Measurements from ENCODE around the gene ZFP57.

ZFP57 gene

DNA sequence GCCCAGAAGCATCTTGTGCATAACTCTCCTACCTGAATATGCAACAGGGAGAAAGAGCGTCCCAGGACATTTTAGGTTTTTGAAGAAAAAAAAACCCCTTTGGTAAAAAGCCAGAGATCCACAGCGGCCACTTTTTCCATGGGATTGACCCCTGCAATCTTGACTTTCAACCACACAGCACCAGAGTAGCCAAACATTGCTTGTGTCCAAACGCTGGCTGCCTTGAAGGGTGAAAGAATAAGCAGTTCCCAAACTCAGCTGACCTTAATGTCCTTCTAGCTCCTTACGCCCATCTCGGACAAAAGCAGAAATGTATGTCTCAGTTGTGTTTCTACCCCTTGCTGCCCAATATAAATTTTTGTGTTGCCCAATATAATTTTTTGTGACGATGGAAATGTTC lies 25.3 kb downstream of the ZFP57 start:
- DNase-seq (ENCODE audit: low read depth), result no peak

- no peak for DNase-seq (ENCODE audit: low read depth)
These were observed 27.4 kb downstream of the ZFP57 start for GRCh38 chr6:29653452-29654038.

DNA sequence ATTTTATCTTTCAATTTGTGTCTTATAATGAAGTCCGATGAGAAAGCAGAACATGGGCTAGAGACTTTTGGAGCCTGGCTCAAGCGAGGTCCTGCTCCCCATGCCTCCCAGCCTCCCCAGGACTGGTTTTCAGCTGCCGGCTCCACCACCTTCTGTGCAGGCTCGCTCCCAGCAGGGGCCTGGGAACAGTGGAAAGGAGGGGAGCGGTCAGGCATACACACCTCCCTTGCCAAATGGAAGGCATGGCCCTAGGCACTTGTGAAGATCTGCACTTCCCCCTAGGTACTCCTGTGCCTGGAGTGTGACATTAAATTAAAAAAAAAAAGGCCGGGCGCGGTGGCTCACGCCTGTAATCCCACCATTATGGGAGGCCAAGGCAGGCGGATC lies 28.8 kb downstream of the ZFP57 start:
- DNase-seq (ENCODE audit: low read depth), result no peak

DNA sequence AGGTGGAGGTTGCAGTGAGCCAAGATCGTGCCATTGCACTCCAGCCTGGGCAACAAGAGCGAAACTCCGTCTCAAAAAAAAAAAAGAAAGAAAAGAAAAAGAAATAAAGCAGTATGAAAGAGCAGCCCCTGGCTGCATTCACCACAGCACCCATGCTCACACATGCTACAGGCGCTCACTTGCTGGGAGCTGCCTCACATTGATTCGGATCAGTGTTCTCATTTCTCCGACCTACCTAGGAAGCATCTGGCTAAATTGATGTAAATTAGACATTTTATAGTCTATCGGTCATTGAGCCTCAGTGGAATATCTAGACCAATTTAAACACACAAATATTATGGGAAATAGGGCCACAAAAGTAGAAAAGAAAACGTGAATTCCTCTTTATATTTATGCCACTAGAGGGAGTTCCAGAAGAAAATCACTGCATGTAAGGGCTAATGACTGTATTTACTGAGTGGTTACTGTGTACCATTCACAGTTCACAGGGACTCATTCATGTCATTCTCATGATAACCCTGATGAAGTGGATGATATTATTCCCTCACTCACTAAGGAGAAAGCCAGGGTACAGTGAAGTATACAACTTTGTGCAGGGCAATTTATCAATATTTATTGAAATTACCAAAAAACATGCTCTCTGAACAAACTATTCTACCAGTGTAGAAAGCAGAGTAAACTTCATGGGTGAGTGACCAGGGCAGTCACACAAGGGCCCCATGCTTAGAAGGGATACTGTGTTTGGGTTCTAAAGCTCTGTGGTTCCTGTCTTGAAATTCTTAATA lies 29.3 kb downstream of the ZFP57 start:
- no peak for DNase-seq (ENCODE audit: low read depth)

DNA sequence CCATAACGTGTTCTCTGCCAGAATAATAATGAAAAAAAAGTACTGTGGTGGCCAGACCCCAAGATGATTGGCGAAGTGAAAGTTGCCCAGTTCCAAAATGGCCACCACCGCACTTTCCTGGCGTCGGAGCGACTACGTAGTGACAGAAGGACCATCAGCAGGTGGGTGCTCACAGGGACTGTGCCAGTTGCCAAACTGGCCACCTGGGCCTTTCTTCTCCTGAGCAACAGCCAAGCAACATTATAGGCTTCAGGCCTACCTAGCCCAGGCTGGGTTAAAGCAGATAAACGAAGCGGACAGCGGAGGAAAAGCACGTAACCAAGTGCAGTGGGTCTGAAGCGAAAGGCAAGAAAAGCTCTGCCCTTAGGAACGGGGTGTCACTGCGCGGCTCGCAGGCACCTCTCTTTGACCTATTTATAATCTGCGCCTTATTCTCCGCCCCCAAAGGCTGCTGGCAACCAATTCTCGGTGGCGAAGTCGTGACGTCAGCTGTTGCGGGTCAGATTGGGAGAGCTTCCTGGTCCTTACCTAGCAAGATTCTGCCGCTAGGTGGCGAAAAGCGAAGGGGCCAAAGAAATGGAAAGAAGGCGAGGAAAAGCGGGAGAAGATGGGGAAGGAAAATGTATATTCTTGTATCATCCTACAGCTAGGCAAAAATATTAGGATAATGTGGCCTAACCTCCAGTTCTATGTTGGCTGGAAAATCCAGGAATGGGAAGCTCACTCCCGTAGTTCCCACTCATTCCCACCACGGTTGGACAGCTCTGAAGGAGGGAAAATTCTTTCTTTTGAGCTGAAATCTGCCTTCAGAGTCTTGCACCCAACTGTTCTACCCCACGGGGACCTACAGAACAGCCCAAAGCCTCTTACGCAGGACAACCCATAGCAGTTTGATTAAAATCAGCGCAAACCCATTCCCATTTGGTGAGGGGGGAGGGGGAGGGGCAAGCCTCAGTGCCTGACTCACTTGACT lies 31.0 kb downstream of the ZFP57 start:
- peak; percentile 98 for DNase-seq (ENCODE audit: low read depth)

GRCh38 chr6:29647927-29648642 lies 32.9 kb downstream of the ZFP57 start:
- DNase-seq (ENCODE audit: low read depth), result no peak

DNA sequence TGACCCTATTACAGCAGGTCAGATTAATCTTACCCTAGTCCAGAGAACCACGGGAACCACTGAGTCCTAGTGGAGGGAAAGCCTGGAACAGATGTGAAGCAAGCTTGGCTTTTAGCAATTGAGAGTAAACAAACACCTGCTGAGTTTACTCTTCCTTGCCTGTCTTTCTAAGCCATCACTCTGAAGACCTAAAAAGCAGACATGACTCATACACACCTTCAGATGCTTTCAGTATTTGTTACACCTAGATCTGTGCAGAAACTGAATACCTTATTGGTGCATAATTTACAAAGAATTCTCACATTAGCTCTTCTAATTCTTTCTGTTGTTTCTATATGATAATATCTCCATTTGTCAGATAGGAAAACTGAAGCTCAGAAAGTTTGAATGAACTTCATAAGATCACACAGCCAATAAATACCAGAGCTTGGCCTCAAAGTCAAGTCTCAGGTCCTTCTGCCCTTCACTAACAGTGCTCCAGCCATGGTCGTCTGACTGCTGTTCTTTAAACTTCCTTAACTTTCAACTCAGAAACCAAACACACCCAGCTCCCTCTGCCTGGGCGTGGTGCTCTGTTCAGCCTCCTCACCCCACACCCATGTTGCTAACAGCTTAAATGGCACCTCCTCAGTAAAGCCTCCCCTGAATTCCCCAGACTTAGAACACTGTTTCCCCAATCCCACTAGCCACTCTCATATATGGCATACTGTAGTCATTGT lies 39.4 kb downstream of the ZFP57 start:
- DNase-seq (ENCODE audit: low read depth), result no peak

GRCh38 chr6:29637247-29637646 lies 43.7 kb downstream of the ZFP57 start:
- DNase-seq (ENCODE audit: low read depth), result no peak

- no peak for DNase-seq (ENCODE audit: low read depth)
These were observed 47.4 kb downstream of the ZFP57 start for GRCh38 chr6:29633534-29633905.

DNA sequence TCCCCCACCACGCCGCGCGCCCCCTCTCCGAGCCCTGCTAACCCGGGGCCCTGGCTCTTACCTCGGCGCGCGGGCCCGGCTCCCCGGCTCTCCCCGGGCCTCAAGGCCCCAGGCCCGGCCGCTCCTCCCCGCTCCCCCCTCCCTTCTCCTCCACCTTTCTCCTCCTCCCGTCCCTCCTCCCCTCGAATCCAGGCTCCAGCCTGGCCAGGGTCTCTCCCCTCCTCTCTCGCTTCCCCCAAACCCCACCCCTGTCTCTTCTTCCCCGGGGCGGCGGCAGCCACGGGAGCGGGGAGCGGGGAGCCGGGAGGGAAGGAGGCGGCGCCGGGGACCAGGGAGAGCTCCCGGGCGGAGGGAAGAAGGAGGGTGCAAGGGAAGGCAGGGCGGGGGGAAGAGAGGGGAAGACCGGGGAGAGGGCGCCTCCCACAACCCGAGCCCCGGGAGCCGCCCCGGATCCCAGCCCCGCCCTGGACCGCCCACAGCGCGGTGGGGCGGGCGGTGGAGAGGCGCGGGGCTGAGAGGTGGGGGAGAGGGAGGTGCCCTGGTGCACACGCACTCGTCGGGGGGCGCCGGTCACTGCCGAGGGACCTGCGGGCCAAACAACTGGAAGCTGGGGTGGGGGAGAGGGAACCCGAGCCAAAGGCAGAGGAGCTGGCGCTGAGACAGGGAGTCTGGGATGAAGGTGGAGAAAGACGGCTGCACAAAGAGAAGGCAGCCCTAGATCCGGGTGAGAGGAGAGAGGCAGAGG lies 48.0 kb downstream of the ZFP57 start, which contains the start of gene GABBR1:
Gene GABBR1, minus strand, starts transcription at position 395 of the 745 bp plus-strand sequence. CDS start 798 bp downstream, outside the sequence.
- DNase-seq (ENCODE audit: low read depth), result peak; percentile 32

DNA sequence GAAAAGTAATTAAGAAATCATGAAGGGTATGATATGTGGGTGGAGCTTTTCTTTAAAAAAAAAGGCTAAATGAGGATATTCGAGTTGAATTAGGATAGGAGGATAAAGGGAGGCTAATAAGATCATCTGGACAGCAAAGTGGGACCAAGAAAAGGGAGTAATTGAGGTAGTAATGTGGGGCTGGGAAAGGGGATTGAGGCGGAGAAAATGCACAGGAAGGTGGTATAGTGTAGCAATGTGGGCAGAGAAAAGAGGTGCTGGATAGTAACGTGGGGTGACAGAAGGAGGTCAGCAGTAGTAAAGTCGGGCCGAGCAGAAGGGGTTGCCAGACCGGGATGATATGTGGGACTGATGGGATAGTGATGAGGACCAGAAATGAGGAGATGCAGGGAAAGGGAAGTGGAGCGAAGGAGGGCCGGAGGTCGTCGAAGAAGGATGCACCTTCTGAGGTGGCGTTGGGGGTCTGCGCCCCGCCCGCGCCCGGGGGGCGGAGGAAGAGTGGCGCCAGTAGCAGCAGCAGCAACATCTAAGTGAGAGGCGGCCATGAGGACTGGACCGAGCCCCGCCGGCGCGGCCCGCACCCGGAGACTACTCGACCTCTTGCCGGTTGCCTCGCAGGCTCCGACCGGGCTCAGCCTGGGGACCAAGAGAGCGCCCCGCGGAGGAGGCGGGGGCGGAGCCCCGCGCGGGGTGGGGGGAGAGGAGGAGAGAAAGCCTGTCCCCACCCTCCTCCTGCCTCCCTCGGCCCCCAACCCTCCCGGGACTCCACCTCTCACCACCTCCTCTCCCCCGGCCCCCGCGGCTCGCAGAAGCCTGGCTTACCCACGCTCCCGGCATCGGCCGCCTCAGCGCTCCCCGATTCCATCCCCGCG lies 48.9 kb downstream of the ZFP57 start:
- peak; percentile 37 for DNase-seq (ENCODE audit: low read depth)

DNA sequence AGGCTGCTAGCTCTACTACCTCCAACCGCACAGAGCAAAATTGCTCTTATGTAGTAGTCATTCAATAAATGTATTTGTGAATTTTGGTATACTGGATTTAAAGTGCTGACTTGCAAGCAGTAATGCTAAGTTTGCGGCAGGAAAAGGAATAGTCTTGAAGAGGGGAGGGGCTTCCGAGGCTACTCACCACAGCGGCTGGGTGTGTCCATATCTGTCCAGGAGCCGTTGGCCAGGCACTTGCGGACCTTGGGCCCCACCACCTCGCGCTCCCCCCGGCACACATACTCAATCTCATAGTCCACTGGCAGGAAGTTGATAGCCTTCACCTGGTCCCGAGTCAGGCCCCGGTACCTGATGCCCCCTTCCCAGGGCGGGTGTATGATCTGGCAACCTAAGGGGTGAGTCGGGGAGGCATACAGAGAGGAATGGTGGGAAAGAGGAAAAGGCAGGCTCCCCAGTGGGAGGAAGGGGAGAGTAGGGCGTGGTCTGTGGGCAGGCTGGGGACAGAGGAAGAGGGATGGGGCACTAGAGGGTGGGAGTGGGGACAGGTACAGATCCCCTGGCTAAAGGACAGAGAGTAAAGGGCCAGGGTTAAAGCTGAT lies 49.6 kb downstream of the ZFP57 start:
- no peak for DNase-seq (ENCODE audit: low read depth)

GRCh38 chr6:29630315-29630714 lies 50.6 kb downstream of the ZFP57 start:
- DNase-seq (ENCODE audit: low read depth), result no peak

DNA sequence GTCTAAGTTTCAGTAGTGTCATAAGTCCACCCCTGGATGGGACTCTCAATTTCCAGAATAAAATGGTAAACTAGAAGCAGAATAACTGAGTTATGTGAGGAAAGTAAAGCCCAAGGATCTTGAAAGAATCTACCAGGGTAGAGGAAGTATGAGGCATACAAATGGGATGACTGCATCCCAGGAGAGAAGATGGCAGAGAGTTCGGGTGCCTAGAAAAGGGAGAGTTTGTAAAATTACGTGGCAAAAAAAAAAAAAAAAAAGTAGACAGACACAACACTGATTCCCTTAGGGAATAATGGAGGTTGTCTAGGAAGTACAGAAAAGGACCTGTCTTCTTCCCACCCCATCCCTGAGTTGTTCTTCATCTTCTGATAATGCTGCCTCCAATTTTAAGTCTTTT lies 51.4 kb downstream of the ZFP57 start:
- DNase-seq (ENCODE audit: low read depth), result no peak

GRCh38 chr6:29628419-29629281 lies 52.3 kb downstream of the ZFP57 start:
- DNase-seq (ENCODE audit: low read depth), result no peak

GRCh38 chr6:29627755-29628418 lies 53.1 kb downstream of the ZFP57 start:
- no peak for DNase-seq (ENCODE audit: low read depth)

GRCh38 chr6:29626948-29627754 lies 53.8 kb downstream of the ZFP57 start:
- no peak for DNase-seq (ENCODE audit: low read depth)
